Activated effector memory CD4-positive, alpha-beta T cell treated with anti-CD3 and anti-CD28 coated beads, Interleukin-2, amount 50 U/mL, for 16 hours (primary cell): ENCODE results near the gene ATP8A2.

ENCODE experiments used
- DNase-seq: peaks from one replicate; pipeline ENCODE4 v3.0.0-alpha.2; 2020

Gene ATP8A2

GRCh38 chr13:25901460-25902376 is 529.9 kb downstream of the ATP8A2 start:
- DNase-seq = no peak

- no peak for DNase-seq
Observed at GRCh38 chr13:25902455-25902854, 530.7 kb downstream of the ATP8A2 start.

- DNase-seq = peak; percentile 70
Observed at GRCh38 chr13:25902891-25903341, 531.1 kb downstream of the ATP8A2 start.

GRCh38 chr13:25904830-25905229 is 533.1 kb downstream of the ATP8A2 start:
- DNase-seq = no peak

- DNase-seq = no peak
Observed at GRCh38 chr13:25905611-25906010, 533.8 kb downstream of the ATP8A2 start.

- no peak for DNase-seq
Observed at GRCh38 chr13:25906191-25906661, 534.5 kb downstream of the ATP8A2 start.

GRCh38 chr13:25908366-25908765 is 536.6 kb downstream of the ATP8A2 start:
- DNase-seq = no peak

- no peak for DNase-seq
Observed at GRCh38 chr13:25910243-25910642, 538.5 kb downstream of the ATP8A2 start.

GRCh38 chr13:25910991-25911419 is 539.2 kb downstream of the ATP8A2 start:
- DNase-seq = no peak

GRCh38 chr13:25912961-25913360 is 541.2 kb downstream of the ATP8A2 start:
- no peak for DNase-seq

GRCh38 chr13:25915840-25916518 is 544.2 kb downstream of the ATP8A2 start:
- DNase-seq = no peak

GRCh38 chr13:25920277-25920676 is 548.5 kb downstream of the ATP8A2 start:
- DNase-seq = no peak

- no peak for DNase-seq
Observed at GRCh38 chr13:25920931-25921330, 549.2 kb downstream of the ATP8A2 start.

- no peak for DNase-seq
Observed at GRCh38 chr13:25922376-25922775, 550.6 kb downstream of the ATP8A2 start.

- no peak for DNase-seq
Observed at GRCh38 chr13:25923217-25924085, 551.7 kb downstream of the ATP8A2 start.

- DNase-seq = no peak
Observed at GRCh38 chr13:25927363-25927762, 555.6 kb downstream of the ATP8A2 start.

- no peak for DNase-seq
Observed at GRCh38 chr13:25927932-25928331, 556.2 kb downstream of the ATP8A2 start.

- DNase-seq = no peak
Observed at GRCh38 chr13:25928941-25929505, 557.2 kb downstream of the ATP8A2 start.

- DNase-seq = no peak
Observed at GRCh38 chr13:25929816-25930215, 558.0 kb downstream of the ATP8A2 start.

GRCh38 chr13:25930653-25931052 is 558.9 kb downstream of the ATP8A2 start:
- DNase-seq = no peak

GRCh38 chr13:25932365-25932764 is 560.6 kb downstream of the ATP8A2 start:
- no peak for DNase-seq

GRCh38 chr13:25933520-25933919 is 561.7 kb downstream of the ATP8A2 start:
- DNase-seq = no peak

GRCh38 chr13:25934127-25934526 is 562.4 kb downstream of the ATP8A2 start:
- no peak for DNase-seq
